Activated naive CD4-positive, alpha-beta T cell treated with anti-CD3 and anti-CD28 coated beads, Interleukin-2, amount 10 ng/mL, durations not matched to agents 5 hours and 36 hours (primary cell): ENCODE measurements around the gene CIAO2A. TPM values are rescaled to one million over a fixed set of nuclear protein-coding genes. Genes with fewer than 3 reads are reported as not detected.

Experiments used
- total RNA-seq, 2 experiments: library from RNA; stranded (reverse); gene quantifications; one replicate each; pipeline ENCODE4 v1.2.3, GENCODE V29; 2021

CIAO2A gene
- 10 to 100 TPM; 58.1 to 62.5 TPM for total RNA-seq

GRCh38 chr15:64093627-64094417 lies at the start of gene CIAO2A:
Gene CIAO2A (minus strand): TSS chr15:64093838. CDS start chr15:64093768, 70 bp downstream.

GRCh38 chr15:64095795-64096667 lies 2.4 kb upstream of the CIAO2A start, which contains the start of gene SNX1:
Gene SNX1 (plus strand): TSS chr15:64095982. CDS start chr15:64096014, 32 bp downstream.

GRCh38 chr15:64046421-64047153 lies 47.1 kb downstream of the CIAO2A start, which contains the start of gene DAPK2:
Gene DAPK2 (minus strand): TSS chr15:64046485. CDS start chr15:64040261, 6,224 bp downstream.

Other genes starting within 250 kb of the CIAO2A start
- under 1 TPM; 0.33 to 0.77 TPM for gene DAPK2, start 47.4 kb downstream of the CIAO2A start, total RNA-seq
- 100 to 1,000 TPM; 136 to 139 TPM for gene SNX1, start 2.1 kb upstream of the CIAO2A start, total RNA-seq
- under 1 TPM; 0.82 to 0.93 TPM for gene SNX22, start 57.9 kb upstream of the CIAO2A start, total RNA-seq
- 100 to 1,000 TPM; 359 to 370 TPM for gene PPIB, start 69.2 kb upstream of the CIAO2A start, total RNA-seq